ENCODE data around the gene CTNNAL1.
A peak's percentile ranks its signal among the peaks of the same experiment; 100 is the strongest.
"Not testable (repeated sequence)": the region's sequence is repeated elsewhere in the genome, so short reads cannot be mapped to it uniquely, and the experiment has no call there.

Gene CTNNAL1

GRCh38 chr9:109012876-109013678 lies at the start of gene CTNNAL1:
CTNNAL1 (minus strand) TSS chr9:109013499; CDS start chr9:109013442, 57 bp downstream.
- TF ChIP-seq POLR2A (IDR thresholded peaks at IDR 0.05; ENCODE audit: low read depth, low read length): peak; percentile 87
- FAIRE-seq: no peak
- peak; percentile 93 for DNase-seq (ENCODE audit: insufficient read length, low spot score)

GRCh38 chr9:109062543-109062942 lies 49.2 kb upstream of the CTNNAL1 start:
- no peak for TF ChIP-seq POLR2A (IDR thresholded peaks at IDR 0.05; ENCODE audit: low read depth, low read length)
- no peak for DNase-seq (ENCODE audit: insufficient read length, low spot score)
- FAIRE-seq: no peak

- FAIRE-seq: peak; percentile 27
- no peak for DNase-seq (ENCODE audit: insufficient read length, low spot score)
- no peak for TF ChIP-seq POLR2A (IDR thresholded peaks at IDR 0.05; ENCODE audit: low read depth, low read length)
Observed at GRCh38 chr9:109060191-109060590, 46.9 kb upstream of the CTNNAL1 start.

GRCh38 chr9:109053121-109053520 lies 39.8 kb upstream of the CTNNAL1 start:
- not testable (repeated sequence) for FAIRE-seq

GRCh38 chr9:109052416-109052815 lies 39.1 kb upstream of the CTNNAL1 start:
- DNase-seq (ENCODE audit: insufficient read length, low spot score) (no peak), FAIRE-seq (no peak)
- no peak for TF ChIP-seq POLR2A (IDR thresholded peaks at IDR 0.05; ENCODE audit: low read depth, low read length)

More at GRCh38 chr9:109053121-109053520, 39.8 kb upstream of the CTNNAL1 start:
- DNase-seq (ENCODE audit: insufficient read length, low spot score): not testable (repeated sequence)

- no peak for DNase-seq (ENCODE audit: insufficient read length, low spot score)
- no peak for TF ChIP-seq POLR2A (IDR thresholded peaks at IDR 0.05; ENCODE audit: low read depth, low read length)
- FAIRE-seq: no peak
Observed at GRCh38 chr9:109051733-109052132, 38.4 kb upstream of the CTNNAL1 start.

GRCh38 chr9:109050444-109050843 lies 37.1 kb upstream of the CTNNAL1 start:
- TF ChIP-seq POLR2A (IDR thresholded peaks at IDR 0.05; ENCODE audit: low read depth, low read length): no peak
- no peak for DNase-seq (ENCODE audit: insufficient read length, low spot score)
- FAIRE-seq: no peak

GRCh38 chr9:109048822-109049221 lies 35.5 kb upstream of the CTNNAL1 start:
- no peak for FAIRE-seq
- no peak for DNase-seq (ENCODE audit: insufficient read length, low spot score)
- no peak for TF ChIP-seq POLR2A (IDR thresholded peaks at IDR 0.05; ENCODE audit: low read depth, low read length)

- FAIRE-seq (no peak), DNase-seq (ENCODE audit: insufficient read length, low spot score) (no peak)
- TF ChIP-seq POLR2A (IDR thresholded peaks at IDR 0.05; ENCODE audit: low read depth, low read length): no peak
Observed at GRCh38 chr9:109047259-109047658, 34.0 kb upstream of the CTNNAL1 start.

GRCh38 chr9:109046346-109046745 lies 33.0 kb upstream of the CTNNAL1 start:
- TF ChIP-seq POLR2A (IDR thresholded peaks at IDR 0.05; ENCODE audit: low read depth, low read length): no peak
- DNase-seq (ENCODE audit: insufficient read length, low spot score) (no peak), FAIRE-seq (no peak)

- no peak for FAIRE-seq
- DNase-seq (ENCODE audit: insufficient read length, low spot score): no peak
- TF ChIP-seq POLR2A (IDR thresholded peaks at IDR 0.05; ENCODE audit: low read depth, low read length): no peak
Observed at GRCh38 chr9:109043578-109043977, 30.3 kb upstream of the CTNNAL1 start.

GRCh38 chr9:109040571-109040970 lies 27.3 kb upstream of the CTNNAL1 start:
- FAIRE-seq: peak; percentile 38
- no peak for TF ChIP-seq POLR2A (IDR thresholded peaks at IDR 0.05; ENCODE audit: low read depth, low read length)
- no peak for DNase-seq (ENCODE audit: insufficient read length, low spot score)

- peak; percentile 11 for FAIRE-seq
- DNase-seq (ENCODE audit: insufficient read length, low spot score): no peak
- TF ChIP-seq POLR2A (IDR thresholded peaks at IDR 0.05; ENCODE audit: low read depth, low read length): no peak
Observed at GRCh38 chr9:109039539-109039938, 26.2 kb upstream of the CTNNAL1 start.

- FAIRE-seq: peak; percentile 11
- TF ChIP-seq POLR2A (IDR thresholded peaks at IDR 0.05; ENCODE audit: low read depth, low read length): no peak
- no peak for DNase-seq (ENCODE audit: insufficient read length, low spot score)
Observed at GRCh38 chr9:109037946-109038715, 24.8 kb upstream of the CTNNAL1 start.
